Stimulated activated CD8-positive, alpha-beta memory T cell treated with anti-CD3 and anti-CD28 coated beads, Interleukin-7, amount 100 ng/mL, for 48 hours (primary cell): ENCODE data around the gene SH3PXD2B.

Source experiments
- DNase-seq, 2 donors: peaks; one replicate each; pipeline ENCODE4 v3.0.0-alpha.2; 2020; ENCODE audit warnings: low read depth in 1 of 2; ENCODE audit errors: extremely low read depth in 1 of 2

SH3PXD2B gene

GRCh38 chr5:172454358-172455086, at the start of gene SH3PXD2B:
Gene SH3PXD2B (minus strand): TSS chr5:172454525. CDS start chr5:172454352, 173 bp downstream.
- DNase-seq = no peak

GRCh38 chr5:172502969-172503368, 48.6 kb upstream of the SH3PXD2B start:
- DNase-seq = no peak

- DNase-seq = no peak
These were observed 48.1 kb upstream of the SH3PXD2B start for GRCh38 chr5:172502410-172502809.

GRCh38 chr5:172501708-172502320, 47.5 kb upstream of the SH3PXD2B start:
- no peak for DNase-seq

GRCh38 chr5:172499287-172499686, 45.0 kb upstream of the SH3PXD2B start:
- DNase-seq = no peak

- DNase-seq = no peak
These were observed 44.3 kb upstream of the SH3PXD2B start for GRCh38 chr5:172498431-172499129.

- DNase-seq = no peak
These were observed 43.4 kb upstream of the SH3PXD2B start for GRCh38 chr5:172497591-172498255.

GRCh38 chr5:172496671-172497371, 42.5 kb upstream of the SH3PXD2B start:
- no peak for DNase-seq

- DNase-seq = no peak
These were observed 40.5 kb upstream of the SH3PXD2B start for GRCh38 chr5:172494630-172495505.

GRCh38 chr5:172493906-172494305, 39.6 kb upstream of the SH3PXD2B start:
- no peak for DNase-seq

GRCh38 chr5:172493461-172493860, 39.1 kb upstream of the SH3PXD2B start:
- DNase-seq = no peak

GRCh38 chr5:172493002-172493401, 38.7 kb upstream of the SH3PXD2B start:
- no peak for DNase-seq

GRCh38 chr5:172492097-172492840, 37.9 kb upstream of the SH3PXD2B start:
- DNase-seq = no peak

GRCh38 chr5:172491481-172491880, 37.2 kb upstream of the SH3PXD2B start:
- DNase-seq = no peak

GRCh38 chr5:172490514-172491461, 36.5 kb upstream of the SH3PXD2B start:
- DNase-seq = no peak

- no peak for DNase-seq
These were observed 33.9 kb upstream of the SH3PXD2B start for GRCh38 chr5:172488221-172488620.

- DNase-seq = no peak
These were observed 33.3 kb upstream of the SH3PXD2B start for GRCh38 chr5:172487671-172488070.

GRCh38 chr5:172486912-172487311, 32.6 kb upstream of the SH3PXD2B start:
- no peak for DNase-seq
